OCI-LY1 (cell line): ENCODE data around the gene PRPF19.

Source experiments
- H2AFZ ChIP-seq: fragments of 200-600 bp; sonication (generic), shearing (Covaris generic); 2 replicates; pipeline ENCODE4 v1.6.0; 2014; ENCODE audit warnings: antibody characterized with exemption, mild to moderate bottlenecking, low read length
- H3F3A ChIP-seq: fragments of 200-600 bp; sonication (generic), shearing (Covaris generic); 2 replicates; pipeline ENCODE4 v1.6.0; 2014; ENCODE audit warnings: mild to moderate bottlenecking, antibody characterized with exemption, low read length, moderate library complexity; ENCODE audit not compliant: insufficient read depth
- H3K27ac ChIP-seq: fragments of 200-600 bp; sonication (generic); 2 replicates; pipeline ENCODE4 v1.5.1; 2014; ENCODE audit warnings: low read length, mixed run types, mild to moderate bottlenecking, low read depth; ENCODE audit not compliant: poor library complexity, severe bottlenecking
- H3K27me3 ChIP-seq: fragments of 200-600 bp; sonication (generic); 2 replicates; pipeline ENCODE4 v1.6.0; 2014; ENCODE audit warnings: antibody characterized with exemption, mild to moderate bottlenecking, low read length, moderate library complexity; ENCODE audit not compliant: insufficient read depth
- H3K36me3 ChIP-seq: fragments of 200-600 bp; sonication (generic); 2 replicates; pipeline ENCODE4 v1.6.1; 2014; ENCODE audit warnings: mild to moderate bottlenecking, antibody characterized with exemption, low read length, moderate library complexity, mixed read lengths; ENCODE audit not compliant: insufficient read depth
- H3K4me1 ChIP-seq: fragments of 200-600 bp; sonication (generic); 2 replicates; pipeline ENCODE4 v1.5.1; 2014; ENCODE audit warnings: mild to moderate bottlenecking, low read length, moderate library complexity; ENCODE audit not compliant: insufficient read depth, severe bottlenecking
- H3K4me2 ChIP-seq: fragments of 200-600 bp; sonication (generic), shearing (Covaris generic); 2 replicates; pipeline ENCODE4 v1.6.1; 2014; ENCODE audit warnings: low read length
- H3K4me3 ChIP-seq: fragments of 200-600 bp; sonication (generic); 2 replicates; pipeline ENCODE4 v1.5.1; 2014; ENCODE audit warnings: low read length, low read depth, mild to moderate bottlenecking, mixed read lengths; ENCODE audit not compliant: poor library complexity, severe bottlenecking
- H3K79me2 ChIP-seq: fragments of 200-600 bp; shearing (Covaris generic); 2 replicates; pipeline ENCODE4 v1.6.1; 2016; ENCODE audit warnings: mixed run types, low read length, mixed read lengths; ENCODE audit not compliant: insufficient read depth
- H3K9ac ChIP-seq: fragments of 200-600 bp; sonication (generic), shearing (Covaris generic); 2 replicates; pipeline ENCODE4 v1.6.1; 2014; ENCODE audit warnings: mild to moderate bottlenecking, low read length, mixed read lengths
- H3K9me2 ChIP-seq: fragments of 200-600 bp; sonication (generic), shearing (Covaris generic); 2 replicates; pipeline ENCODE4 v1.6.1; 2014; ENCODE audit warnings: low read depth, mild to moderate bottlenecking, low read length, mixed read lengths
- H3K9me3 ChIP-seq: fragments of 200-600 bp; shearing (Covaris generic); 2 replicates; pipeline ENCODE4 v1.6.1; 2014; ENCODE audit warnings: low read length, mixed read lengths
- H4K20me1 ChIP-seq: fragments of 200-600 bp; sonication (generic), shearing (Covaris generic); 2 replicates; pipeline ENCODE4 v1.6.0; 2016; ENCODE audit warnings: mild to moderate bottlenecking, low read length; ENCODE audit not compliant: insufficient read depth
- EZH2 ChIP-seq: fragments of 200-600 bp; sonication (generic), shearing (Covaris generic); IDR thresholded peaks from 2 replicates; pipeline ENCODE4 v1.8.0; 2017; ENCODE audit warnings: borderline replicate concordance, mixed run types, mild to moderate bottlenecking, antibody characterized with exemption, low read length, moderate library complexity, mixed read lengths
- TF ChIP-seq, protein P1 (sequence below): fragments of 200-600 bp; sonication (generic), shearing (Covaris generic); IDR thresholded peaks from 2 replicates; pipeline ENCODE4 v1.5.1; 2017; ENCODE audit warnings: mild to moderate bottlenecking, antibody characterized with exemption, low read length, moderate library complexity, mixed read lengths

The PRPF19 gene

DNA sequence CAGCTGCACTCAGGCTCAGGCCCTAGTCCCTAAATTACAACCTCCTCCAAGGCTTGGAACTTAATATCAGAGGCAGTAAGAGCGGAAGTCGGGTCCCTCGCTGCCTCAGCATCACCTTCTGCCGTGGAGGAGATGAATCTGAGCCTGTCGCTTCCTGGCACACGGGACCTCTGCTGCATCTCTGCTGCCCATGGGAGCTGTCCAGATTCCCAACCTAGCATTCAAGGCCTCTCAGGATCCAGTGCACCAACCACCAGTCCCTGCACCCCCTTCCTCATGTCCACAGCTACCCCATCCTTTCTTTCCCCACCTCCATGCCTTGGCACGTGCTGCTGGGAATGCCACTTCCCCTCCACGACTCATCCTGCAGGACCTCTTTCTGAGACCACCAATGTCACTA is 48.1 kb downstream of the PRPF19 start:
- H3K9me2 ChIP-seq = no peaks in the 10 kb centered on the region
- no peak overlapping the region for H3K9ac ChIP-seq
- TF ChIP-seq, protein P1, sequence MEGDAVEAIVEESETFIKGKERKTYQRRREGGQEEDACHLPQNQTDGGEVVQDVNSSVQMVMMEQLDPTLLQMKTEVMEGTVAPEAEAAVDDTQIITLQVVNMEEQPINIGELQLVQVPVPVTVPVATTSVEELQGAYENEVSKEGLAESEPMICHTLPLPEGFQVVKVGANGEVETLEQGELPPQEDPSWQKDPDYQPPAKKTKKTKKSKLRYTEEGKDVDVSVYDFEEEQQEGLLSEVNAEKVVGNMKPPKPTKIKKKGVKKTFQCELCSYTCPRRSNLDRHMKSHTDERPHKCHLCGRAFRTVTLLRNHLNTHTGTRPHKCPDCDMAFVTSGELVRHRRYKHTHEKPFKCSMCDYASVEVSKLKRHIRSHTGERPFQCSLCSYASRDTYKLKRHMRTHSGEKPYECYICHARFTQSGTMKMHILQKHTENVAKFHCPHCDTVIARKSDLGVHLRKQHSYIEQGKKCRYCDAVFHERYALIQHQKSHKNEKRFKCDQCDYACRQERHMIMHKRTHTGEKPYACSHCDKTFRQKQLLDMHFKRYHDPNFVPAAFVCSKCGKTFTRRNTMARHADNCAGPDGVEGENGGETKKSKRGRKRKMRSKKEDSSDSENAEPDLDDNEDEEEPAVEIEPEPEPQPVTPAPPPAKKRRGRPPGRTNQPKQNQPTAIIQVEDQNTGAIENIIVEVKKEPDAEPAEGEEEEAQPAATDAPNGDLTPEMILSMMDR = no peak
- no peak for TF ChIP-seq EZH2

DNA sequence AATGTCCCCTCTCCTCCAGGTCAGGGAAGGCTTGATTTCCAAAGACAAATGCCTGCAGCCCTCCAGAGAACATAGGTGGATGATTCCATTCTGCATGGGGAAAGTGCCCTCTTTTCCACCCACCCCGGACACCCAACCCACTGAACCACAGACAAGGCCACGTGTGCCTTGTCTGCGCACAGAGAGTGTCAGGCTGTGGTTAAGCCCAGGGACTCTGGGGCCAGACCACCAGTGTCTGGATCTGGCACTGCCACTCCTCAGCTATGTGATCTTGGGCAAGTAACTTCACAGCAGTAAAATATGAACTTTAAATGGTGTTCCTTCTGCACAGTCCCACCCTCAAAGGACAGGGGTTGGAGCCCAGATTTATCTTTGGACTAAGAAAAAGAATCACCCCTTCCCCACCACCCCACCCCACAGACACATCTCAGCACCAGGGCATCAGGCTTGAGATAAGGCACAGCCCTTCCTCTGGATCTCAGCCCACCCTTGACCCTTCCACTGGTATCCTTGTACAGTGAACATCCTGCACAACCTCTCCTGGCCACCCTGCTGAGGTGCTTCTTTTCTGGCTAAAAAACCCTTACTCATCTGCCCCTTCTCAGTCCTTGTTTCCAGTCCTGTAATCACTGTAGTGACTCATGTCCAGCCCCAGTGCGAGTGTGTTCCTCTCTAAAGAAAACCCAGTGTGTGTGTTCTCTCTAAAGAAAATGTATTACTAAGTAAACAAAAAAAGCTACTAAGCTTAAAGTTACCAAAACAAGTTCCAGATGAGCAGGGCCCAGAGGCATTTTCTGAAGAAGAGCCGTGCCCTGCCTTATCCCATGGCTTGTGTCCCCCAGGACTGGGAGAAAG is 48.8 kb downstream of the PRPF19 start:
- no peaks in the 10 kb centered on the region for H4K20me1 ChIP-seq
- no peaks in the 10 kb centered on the region for H3K9me2 ChIP-seq
- TF ChIP-seq, protein P1 = no peak
- TF ChIP-seq EZH2 = no peak
- no peak overlapping the region for H3K9ac ChIP-seq
- no peaks in the 10 kb centered on the region for H3K9me3 ChIP-seq
- no peak overlapping the region for H2AFZ ChIP-seq
- H3F3A ChIP-seq = no peaks in the 10 kb centered on the region
- H3K27me3 ChIP-seq = peaks cover 4% of the 10 kb centered on the region; the same call in 1 of the 2 replicates
- peaks cover 4% of the 10 kb centered on the region for H3K4me1 ChIP-seq
- H3K4me3 ChIP-seq = no peak overlapping the region
- peaks cover 1% of the 10 kb centered on the region; the same call in 1 of the 2 replicates for H3K36me3 ChIP-seq
- no peaks in the 10 kb centered on the region for H3K79me2 ChIP-seq
- H3K27ac ChIP-seq = no peak overlapping the region
- no peak overlapping the region for H3K4me2 ChIP-seq

More for the DNA sequence above, 48.1 kb downstream of the PRPF19 start:
- Histone ChIP-seq H2AFZ (no peak overlapping the region), H3K9me3 (no peaks in the 10 kb centered on the region), H3K27me3 (peaks cover 4% of the 10 kb centered on the region; the same call in 1 of the 2 replicates), H4K20me1 (no peaks in the 10 kb centered on the region), H3K4me1 (peaks cover 4% of the 10 kb centered on the region), H3K4me3 (no peak overlapping the region), H3K27ac (no peak overlapping the region), H3K36me3 (no peaks in the 10 kb centered on the region), H3K4me2 (no peak overlapping the region), H3F3A (no peaks in the 10 kb centered on the region), H3K79me2 (no peaks in the 10 kb centered on the region)

- peaks cover 4% of the 10 kb centered on the region for H3K4me1 ChIP-seq
- peaks cover 11% of the 10 kb centered on the region for H3K36me3 ChIP-seq
- H3K27me3 ChIP-seq = no peaks in the 10 kb centered on the region
- H3K27ac ChIP-seq = no peak within 1 kb of the TSS
- no peak for TF ChIP-seq EZH2
- no peaks in the 10 kb centered on the region for H3K9me2 ChIP-seq
- H3K4me2 ChIP-seq = no peak within 1 kb of the TSS
- H2AFZ ChIP-seq = no peak within 1 kb of the TSS
- no peak within 1 kb of the TSS for H3K9ac ChIP-seq
- H3K4me3 ChIP-seq = no peak within 1 kb of the TSS
- no peaks in the 10 kb centered on the region for H3F3A ChIP-seq
- H3K79me2 ChIP-seq = no peaks in the 10 kb centered on the region
- no peaks in the 10 kb centered on the region for H4K20me1 ChIP-seq
- H3K9me3 ChIP-seq = no peaks in the 10 kb centered on the region
Measured at GRCh38 chr11:60855726-60856633, 50.4 kb downstream of the PRPF19 start, which contains the start of gene PTGDR2. PTGDR2 (minus strand) TSS chr11:60855950; CDS start chr11:60853722, 2,228 bp downstream.
